HG03565 (cell line): ENCODE measurements around the gene NLRP1.
A peak's percentile ranks its signal among the peaks of the same experiment; 100 is the strongest.

ENCODE experiments used
- ATAC-seq: cut with Tn5 transposase; IDR thresholded peaks from one replicate; pipeline ENCODE4 v1.9.1; 2021; ENCODE audit warnings: mild to moderate bottlenecking, moderate library complexity; ENCODE audit not compliant: unreplicated experiment

Gene NLRP1

DNA sequence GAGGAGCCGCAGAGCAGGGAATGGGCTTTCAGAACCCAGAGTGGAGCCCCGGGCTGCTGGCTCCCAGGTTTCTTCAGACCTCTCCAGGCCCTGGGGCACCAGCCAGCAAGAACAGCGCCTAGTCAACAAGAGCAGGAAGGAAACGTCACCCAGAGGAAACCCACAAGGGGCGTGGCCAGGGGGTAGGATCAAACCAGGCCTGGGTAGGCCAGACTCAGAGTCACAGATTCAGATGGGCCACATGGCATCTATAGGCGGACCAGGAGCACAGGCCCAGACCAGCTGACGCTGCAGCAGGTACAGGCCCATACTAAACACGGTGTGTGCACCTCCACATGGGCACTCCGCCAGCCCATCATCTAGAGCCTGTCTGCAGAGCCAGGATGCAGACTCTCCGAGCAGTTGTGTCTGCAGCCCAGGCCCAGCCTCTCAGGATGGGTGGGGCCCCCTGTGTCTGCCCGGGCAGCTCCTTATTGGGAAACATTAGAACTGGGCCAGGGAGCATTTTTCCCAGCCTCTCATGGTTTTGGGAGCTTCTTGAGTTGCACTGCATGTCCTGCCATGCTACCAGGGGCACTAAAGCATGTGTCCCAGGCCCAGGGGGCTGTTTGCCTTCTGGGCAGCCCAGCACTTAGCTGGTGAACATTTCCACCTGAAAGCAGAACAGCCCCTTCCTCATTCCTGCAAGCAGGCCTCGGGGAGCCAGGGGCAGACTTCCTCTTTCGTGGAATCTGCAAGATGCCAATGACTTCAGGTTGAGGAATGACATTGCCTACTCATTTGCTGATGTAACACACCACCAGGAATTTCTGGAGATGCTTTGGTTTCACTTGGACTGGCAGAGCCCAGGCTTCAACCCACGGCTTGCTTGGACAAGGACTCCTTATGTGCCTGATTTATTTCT is at the start of gene NLRP1:
NLRP1 (minus strand) TSS at position 127 of the 904 bp plus-strand sequence. CDS start 552 bp downstream, outside the sequence.
- ATAC-seq: peak; percentile 69

DNA sequence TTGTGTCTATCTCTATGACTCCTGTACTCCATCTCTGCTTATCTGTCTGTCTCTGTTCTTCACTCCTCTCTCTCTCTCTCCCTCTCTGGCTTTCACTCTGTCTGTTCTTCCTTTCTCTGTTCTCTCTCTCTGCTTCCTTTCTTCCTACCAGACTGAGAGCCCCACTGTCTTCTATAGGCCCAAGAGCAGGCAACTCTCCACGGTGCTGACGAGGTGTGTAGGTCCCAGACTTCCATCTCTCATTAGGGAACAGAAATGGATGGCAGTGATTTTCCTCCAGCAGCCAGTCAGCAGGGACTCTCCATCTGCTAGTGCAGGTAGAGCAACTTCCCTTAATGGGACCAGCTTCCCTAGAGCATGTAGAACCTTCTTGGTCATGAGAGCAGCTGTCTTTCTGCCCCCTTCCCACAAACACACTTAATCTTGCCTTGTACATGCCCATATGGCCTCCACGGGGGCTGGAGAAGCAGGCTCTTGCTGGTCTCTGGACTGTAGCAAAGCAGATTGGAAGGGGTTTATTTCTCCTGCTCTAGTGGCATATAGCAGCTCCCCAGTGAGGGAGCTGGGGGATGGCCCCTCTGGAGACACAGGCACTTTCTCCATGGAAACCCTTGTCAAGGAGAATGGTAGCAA is 47.8 kb upstream of the NLRP1 start:
- ATAC-seq: no peak

DNA sequence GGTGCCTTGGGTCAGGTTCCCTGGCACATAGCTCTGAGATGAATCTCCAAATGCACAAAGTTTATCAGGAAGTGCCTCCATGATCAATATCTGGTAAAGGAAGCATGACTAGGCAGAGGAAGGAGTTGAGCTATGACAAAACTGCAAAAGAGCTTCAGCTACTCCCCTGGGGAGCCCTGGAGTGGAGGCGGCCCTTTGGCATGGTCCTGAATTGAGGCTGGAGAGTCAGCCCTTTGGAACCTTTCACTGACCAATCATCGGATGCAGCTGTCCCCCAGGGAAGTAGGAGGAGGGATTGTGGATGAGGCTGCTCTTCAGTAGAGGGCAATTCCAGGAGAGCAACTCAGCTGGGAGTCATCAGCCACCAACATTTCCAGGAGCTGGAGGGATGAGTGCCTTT is 46.1 kb upstream of the NLRP1 start:
- no peak for ATAC-seq

DNA sequence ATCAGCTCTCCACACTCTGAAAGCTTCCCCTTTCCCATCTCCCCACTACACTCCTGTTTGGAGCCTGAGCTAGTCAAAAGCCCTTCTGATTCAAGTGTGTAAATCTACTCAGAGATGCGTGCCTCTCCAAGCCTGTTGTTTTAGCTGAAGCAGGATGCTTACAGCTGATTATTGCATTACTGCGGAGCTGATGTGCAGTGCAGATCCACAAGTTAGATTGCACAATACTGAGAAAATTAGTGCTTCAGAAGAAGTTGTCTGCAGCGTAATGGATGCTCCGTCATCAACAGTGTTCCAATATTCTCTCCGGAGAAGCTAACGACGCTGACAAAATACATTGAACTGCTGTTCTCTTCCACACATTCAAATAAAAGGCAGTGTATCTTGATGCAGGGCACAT is 44.8 kb upstream of the NLRP1 start:
- no peak for ATAC-seq

DNA sequence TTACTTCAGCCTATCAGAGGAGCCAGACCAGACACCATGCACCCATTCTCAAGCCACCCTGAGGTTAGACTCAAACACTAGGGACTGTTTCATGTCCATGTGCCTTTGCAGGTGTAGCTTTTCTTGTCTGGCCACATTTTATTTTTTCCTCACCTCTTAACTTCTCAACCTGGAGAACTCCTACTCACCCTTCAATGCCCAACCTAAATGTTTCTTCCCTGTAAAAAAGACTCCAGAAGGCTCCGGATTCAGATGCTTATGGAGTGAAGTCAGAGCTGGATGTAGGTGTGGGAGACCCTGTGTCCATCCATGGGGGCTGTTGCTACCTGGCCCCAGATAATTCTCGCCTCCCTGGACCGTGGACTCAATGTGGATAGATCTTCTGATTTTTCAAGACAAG is 44.0 kb upstream of the NLRP1 start:
- ATAC-seq: no peak

DNA sequence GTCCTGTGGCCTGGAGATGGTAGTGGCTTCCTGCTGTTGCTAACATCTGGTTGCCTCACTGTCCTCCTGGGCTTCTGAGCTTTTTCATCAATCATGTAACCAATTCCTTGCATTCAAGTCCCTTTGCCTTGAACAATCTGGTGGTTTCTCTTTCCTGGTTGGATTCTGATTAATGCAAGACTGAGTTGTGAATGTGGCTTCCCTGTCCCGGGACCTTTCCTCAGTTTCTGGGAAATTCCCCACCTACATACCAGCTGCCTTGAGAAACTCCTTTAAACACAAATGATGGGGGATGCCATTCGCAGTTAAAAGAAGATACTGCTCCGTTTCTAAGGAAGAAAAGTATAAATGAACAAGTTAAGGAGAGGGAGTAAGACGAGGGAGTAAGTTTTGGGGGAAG is 39.9 kb upstream of the NLRP1 start:
- no peak for ATAC-seq

DNA sequence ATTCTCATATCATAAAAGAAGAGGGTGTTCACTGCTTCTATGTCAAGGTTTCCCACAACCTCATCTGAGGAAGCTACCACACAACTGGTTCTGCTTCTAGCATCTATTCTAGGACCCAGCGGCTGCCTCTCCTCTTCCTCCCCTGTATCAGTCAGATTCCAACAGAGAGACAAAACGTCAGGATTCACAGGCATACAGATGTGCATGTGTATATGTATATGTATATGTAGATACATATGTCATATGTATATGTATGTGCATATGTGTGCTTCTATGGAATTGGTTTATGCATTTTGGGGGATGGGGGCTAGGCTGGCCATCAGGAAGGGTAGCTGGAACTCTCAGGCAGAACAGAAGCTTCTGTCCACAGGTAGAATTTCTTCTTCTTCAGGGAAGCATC is 37.4 kb upstream of the NLRP1 start:
- no peak for ATAC-seq

DNA sequence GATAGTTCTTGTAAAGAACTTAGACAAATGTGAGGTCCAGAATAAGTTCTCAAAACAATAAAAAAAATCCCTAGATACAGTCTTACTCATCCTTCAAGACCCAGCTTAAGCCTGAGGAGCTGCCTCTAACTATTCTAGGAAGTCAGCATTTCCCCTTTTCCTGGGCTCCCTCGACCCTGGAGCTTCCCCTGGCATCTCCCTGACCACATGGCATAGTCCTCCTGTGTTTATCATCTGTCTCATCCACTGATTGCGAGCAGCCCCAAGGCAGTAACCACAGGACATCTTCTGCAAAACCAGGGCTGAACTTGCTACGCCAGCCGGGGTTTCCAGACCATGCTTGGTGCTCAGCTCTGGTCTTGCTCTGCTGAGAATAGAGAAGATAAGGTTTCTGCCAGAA is 36.7 kb upstream of the NLRP1 start:
- ATAC-seq: no peak

DNA sequence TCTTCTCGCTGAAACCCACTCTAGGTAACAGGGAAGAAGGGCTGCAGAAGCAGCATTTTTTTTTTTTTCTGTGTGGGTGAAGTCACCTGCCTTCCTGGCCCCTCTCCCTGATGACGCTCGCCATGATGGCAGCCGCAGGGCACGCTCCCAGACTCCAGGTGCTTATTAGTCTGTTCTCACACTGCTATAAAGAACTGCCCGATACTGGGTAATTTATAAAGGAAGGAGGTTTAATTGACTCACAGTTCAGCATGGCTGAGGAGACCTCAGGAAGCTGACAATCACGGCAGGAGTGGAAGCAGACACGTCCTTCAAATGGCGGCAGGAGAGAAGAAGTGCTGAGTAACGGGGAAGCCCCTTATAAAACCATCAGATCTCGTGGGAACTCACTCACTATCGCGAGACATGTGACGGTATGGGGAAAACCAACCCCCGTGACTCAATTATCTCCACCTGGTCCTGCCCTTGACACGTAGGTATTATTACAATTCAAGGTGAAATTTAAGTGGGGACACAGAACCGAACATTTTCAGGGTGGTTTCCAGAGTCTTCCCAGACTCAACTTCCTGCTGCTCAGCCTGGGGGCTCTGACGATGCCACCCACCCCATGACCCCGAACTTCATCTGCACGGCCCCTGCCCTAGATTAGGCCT is 34.9 kb upstream of the NLRP1 start:
- no peak for ATAC-seq

DNA sequence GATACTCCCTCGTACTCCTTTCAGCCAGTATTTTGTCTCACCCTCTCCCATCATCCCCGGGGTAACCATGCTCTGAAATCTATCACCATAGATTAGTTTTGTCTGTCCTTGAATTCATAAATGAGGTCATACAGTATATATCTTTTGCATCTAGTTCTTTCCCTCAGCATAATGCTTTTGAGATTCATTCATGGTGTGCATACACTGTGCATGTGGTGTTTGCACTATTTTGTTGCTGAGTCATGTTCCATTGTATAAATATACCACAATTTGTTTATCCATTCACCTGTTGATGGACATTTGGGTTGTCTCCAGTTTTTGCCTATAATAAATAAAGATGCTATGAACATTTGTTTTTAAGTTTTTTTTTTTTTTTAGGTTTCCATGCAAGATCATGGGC is 34.2 kb upstream of the NLRP1 start:
- no peak for ATAC-seq

DNA sequence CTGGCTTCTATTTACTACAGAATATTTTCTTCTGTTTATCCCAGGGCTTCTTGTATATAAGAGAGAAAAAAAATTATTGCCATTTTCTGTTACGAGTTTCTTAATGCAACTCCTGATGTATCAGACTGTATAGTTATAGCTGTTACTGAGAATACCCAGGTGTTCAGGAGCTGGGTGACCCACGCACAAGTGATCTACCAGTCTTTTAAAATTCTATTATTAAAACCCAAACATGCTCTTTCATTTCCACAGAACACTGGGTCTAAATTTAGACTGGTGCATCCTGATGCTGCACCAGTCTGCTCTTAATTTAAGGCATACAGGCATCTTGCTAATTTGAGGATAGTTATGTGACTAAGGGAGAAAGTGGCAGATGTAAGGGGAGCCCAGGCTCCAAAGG is 31.2 kb upstream of the NLRP1 start:
- no peak for ATAC-seq

DNA sequence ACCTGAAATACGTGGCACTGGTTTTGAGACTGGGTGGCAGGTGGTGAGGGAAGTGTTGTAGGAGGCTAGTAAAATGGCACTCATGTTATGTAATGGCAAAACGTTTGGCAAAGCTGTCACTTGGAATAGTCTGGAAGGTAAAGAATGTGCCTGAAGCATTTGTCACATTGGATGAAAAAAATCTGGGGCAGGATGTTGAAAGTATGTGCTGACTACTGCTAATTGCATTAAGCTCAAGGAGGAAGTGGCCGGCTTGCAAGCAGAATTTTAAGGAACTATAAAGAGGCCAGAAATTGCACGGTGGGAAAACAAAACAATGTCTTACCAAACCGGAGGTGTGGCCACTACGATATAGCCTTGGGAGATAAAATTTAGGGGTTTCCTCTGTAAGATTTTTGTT is 26.6 kb upstream of the NLRP1 start:
- no peak for ATAC-seq

DNA sequence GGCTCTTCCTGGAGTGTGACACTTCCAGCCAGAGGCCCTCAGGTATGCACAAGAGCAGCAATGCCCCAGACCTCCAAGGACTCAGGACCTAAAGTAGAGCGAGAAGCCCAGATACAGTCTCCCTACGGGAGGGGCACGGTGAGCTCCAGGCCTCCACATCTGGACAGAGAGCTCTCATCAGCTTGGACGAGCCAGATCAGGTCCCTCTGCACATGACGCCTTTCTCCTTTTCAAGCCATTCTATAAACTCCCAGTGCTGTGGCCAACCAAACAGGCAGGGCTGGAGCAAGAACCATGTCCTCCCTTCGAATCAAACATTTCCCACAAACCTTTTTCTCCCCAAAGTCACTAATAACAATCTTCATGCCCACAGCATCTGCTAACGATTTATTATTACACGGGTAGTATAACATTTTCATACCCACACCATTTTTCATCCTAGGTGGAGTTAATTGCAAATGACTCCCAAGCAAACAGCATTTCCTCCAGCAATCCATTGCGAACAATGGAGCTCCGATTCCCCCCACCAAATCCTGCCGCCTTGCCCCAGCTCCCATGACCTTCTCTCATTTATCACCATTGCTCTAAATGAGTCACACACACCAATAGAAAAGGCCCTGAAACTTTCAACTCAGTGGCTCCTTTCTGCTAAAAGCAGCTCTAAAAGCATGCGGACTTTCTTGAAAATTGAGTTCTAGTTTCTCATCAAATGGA is 24.2 kb upstream of the NLRP1 start:
- ATAC-seq: no peak

DNA sequence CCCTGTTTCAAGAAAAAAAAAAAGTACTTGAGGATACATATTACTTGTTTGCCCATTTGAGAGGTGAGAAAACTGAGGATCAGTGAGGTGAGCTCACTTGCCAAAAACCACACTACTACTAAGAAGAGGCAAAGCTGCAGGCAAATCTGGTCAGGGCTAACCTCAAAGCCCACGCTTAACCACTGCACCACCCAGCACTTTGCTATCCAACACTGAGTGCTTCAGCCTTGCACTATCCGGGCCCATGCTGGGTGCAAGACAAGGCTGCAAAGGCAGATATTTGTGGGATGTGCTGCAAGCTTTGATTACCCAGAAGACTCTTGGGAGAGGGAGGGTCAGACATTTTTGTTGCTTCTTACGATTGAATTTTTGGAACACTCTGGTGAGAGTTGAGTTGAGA is 23.6 kb upstream of the NLRP1 start:
- ATAC-seq: no peak

DNA sequence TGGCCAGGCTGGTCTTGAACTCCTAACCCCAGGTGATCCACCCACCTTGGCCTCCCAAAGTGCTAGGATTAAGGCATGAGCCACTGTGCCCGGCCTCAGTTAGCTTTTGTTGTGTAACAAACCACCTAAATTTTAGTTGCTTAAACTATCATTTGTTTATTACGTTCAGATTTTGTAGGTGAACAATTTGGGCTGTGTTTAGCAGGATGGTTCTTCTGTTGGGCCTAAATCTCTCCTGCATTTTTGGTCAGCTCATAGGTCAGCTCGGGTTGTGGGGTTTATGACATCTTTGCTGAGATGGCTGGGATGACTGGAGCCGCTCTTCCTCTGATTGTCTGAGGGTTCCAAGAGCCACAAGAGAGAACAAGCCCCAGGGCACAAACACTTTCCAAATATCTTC is 21.1 kb upstream of the NLRP1 start:
- no peak for ATAC-seq

DNA sequence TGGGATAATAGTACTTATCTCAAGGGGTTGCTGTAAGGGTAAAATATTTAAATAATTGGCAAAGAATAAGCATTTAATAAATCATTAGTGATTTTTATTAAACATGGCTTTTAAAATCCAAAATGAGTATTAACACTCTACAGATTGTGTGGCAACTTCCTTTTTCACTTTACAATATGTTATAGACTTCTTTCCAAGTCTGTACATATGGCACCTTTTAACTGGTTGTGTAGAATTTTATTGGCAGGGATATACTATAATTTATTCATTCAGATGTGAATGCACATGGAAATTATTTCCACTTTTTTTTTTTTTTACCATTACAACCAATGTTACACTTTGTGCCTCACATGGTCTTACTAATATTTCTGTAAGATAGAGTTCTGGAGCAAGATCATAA is 15.7 kb upstream of the NLRP1 start:
- no peak for ATAC-seq

DNA sequence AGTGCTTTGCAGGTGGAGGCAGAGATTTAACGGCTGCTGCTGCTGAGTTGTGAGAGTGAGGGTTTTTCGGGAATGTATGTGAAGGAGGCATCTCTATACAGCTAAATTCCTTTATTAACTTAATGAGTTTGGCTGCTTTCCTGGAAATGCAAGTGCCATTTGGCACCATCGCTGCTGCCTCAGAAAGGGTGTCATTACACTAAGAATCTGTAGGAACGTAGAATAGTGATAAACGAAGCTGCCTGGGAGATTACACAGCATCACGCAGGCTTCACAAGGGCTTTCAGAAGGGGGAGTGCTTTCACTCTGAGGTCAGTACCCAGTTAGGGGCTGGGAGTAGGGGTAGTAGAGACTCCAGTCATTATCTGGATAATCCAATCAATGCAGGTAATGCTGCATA is 14.1 kb upstream of the NLRP1 start:
- no peak for ATAC-seq

DNA sequence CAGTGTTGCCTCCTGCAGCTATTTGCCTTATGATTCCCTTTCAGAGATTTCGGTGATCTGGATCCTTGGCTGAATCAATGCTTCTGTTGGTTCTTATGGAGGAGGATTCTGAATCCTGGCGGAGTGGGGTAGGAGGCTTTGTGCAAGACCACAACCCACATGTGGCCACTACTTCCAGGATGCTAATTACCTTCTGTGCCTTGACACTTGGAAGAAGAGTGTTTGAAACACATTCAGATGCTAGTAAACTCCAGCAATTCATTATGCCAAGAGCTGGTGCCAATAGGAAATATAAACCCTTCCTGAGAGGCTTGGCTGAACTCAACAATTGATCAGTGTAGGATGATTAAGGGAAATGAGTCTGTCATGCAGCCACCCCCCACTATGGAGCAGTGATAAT is 12.1 kb upstream of the NLRP1 start:
- no peak for ATAC-seq

DNA sequence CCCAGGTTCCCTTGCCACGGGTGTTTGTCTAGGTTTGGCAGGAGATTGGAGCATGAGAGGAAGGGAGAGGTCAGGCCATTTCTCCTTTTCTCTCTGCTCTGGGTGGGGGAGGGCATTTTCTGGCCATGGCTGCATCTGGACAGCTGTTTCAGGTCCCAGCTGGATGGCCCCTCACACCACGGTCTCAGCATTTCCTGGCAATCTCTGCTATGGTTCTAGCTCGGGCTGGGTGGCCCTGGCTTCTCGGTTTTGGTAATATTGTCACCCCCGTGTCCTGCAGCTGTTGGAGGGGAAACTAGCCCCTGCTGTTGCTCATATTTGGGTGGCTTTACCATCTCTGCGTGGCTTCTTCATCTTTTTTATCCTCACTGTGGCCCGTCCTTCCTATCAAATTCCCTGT is 11.5 kb upstream of the NLRP1 start:
- no peak for ATAC-seq

DNA sequence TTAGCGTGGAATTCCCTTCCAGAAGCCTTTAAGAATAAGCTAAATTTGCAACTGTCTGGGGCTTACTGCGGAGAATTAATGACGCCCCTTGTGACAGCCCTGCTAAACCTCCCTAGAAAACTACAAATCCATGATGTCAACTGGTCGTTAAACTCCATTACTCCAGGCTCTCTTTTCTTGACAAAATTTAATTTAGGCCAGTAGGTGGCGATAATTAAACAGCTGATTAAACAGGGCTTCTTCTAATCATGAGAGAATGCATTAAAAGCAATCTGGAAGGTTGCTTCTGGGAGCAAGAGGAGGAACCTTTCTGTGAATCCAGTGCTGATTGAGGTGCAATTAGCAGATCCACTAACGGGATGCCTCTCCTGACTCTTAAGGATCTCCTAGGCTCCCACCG is 8.1 kb upstream of the NLRP1 start:
- no peak for ATAC-seq

DNA sequence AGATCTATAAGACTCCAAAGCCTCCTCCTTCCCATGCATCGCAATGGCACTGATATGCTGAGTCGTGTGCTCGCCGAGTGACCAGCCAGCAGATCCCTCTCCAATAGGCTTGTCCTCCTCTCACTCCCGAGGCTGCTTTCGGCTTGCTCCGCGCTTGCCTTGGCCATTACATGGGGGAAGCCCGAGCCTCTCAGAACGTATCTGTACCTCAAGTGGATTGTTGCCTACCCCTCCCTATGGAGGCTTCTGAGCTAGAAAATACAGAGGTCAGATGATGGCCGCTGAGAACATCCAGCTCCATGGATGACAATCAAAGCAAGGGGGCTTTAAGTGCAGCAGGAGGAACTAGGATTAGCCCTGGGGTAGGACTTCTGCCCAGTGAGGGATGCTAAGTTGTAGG is 7.7 kb upstream of the NLRP1 start:
- no peak for ATAC-seq
